ENCODE data around the gene NPIPA7. TPM values are rescaled to one million over a fixed set of nuclear protein-coding genes. Genes with fewer than 3 reads are reported as not detected.
"Not testable (repeated sequence)": the region's sequence is repeated elsewhere in the genome, so short reads cannot be mapped to it uniquely, and the experiment has no call there.

Gene NPIPA7
- total RNA-seq, 1 experiment from 2014 or later, result 5.7 TPM

GRCh38 chr16:16365319-16365718 is 13.6 kb upstream of the NPIPA7 start:
- H3K79me2 ChIP-seq (ENCODE audit: low read depth); H3K4me3 ChIP-seq; H3K9me3 ChIP-seq (ENCODE audit: insufficient read depth, low read depth); H2AFZ ChIP-seq; DNase-seq; H3K27me3 ChIP-seq (ENCODE audit: insufficient read depth, low read depth); H4K20me1 ChIP-seq (ENCODE audit: insufficient read depth); H3K36me3 ChIP-seq (ENCODE audit: low read depth); intact Hi-C loops (cut with micrococcal nuclease; ENCODE audit: unreplicated experiment); H3K4me2 ChIP-seq; H3F3A ChIP-seq (ENCODE audit: insufficient read depth, low read depth); BruUV-seq (replicated peaks); H3K9me2 ChIP-seq (ENCODE audit: insufficient read depth); H3K27ac ChIP-seq; POLR2A ChIA-PET (ENCODE audit: unreplicated experiment); H3K4me1 ChIP-seq (replicated peaks; ENCODE audit: insufficient read depth); CTCF ChIA-PET: not testable (repeated sequence)

GRCh38 chr16:16365851-16366250 is 13.1 kb upstream of the NPIPA7 start:
- H4K20me1 ChIP-seq (ENCODE audit: insufficient read depth); H3K79me2 ChIP-seq (ENCODE audit: low read depth); H3K27me3 ChIP-seq (ENCODE audit: insufficient read depth, low read depth); BruUV-seq (replicated peaks); H3K27ac ChIP-seq; H3K4me1 ChIP-seq (replicated peaks; ENCODE audit: insufficient read depth); H3K36me3 ChIP-seq (ENCODE audit: low read depth); H3K4me3 ChIP-seq; H3K9me3 ChIP-seq (ENCODE audit: insufficient read depth, low read depth); H3K9me2 ChIP-seq (ENCODE audit: insufficient read depth); CTCF ChIA-PET; H3K4me2 ChIP-seq; H3F3A ChIP-seq (ENCODE audit: insufficient read depth, low read depth); POLR2A ChIA-PET (ENCODE audit: unreplicated experiment); DNase-seq; intact Hi-C loops (cut with micrococcal nuclease; ENCODE audit: unreplicated experiment); H2AFZ ChIP-seq: not testable (repeated sequence)

GRCh38 chr16:16366552-16367284 is 12.2 kb upstream of the NPIPA7 start:
- H3K27me3 ChIP-seq (ENCODE audit: insufficient read depth, low read depth); POLR2A ChIA-PET (ENCODE audit: unreplicated experiment); H3K4me2 ChIP-seq; H3K36me3 ChIP-seq (ENCODE audit: low read depth); H2AFZ ChIP-seq; BruUV-seq (replicated peaks); CTCF ChIA-PET; H3K4me3 ChIP-seq; H4K20me1 ChIP-seq (ENCODE audit: insufficient read depth); DNase-seq; H3F3A ChIP-seq (ENCODE audit: insufficient read depth, low read depth); H3K9me2 ChIP-seq (ENCODE audit: insufficient read depth); H3K4me1 ChIP-seq (replicated peaks; ENCODE audit: insufficient read depth); intact Hi-C loops (cut with micrococcal nuclease; ENCODE audit: unreplicated experiment); H3K79me2 ChIP-seq (ENCODE audit: low read depth); H3K27ac ChIP-seq; H3K9me3 ChIP-seq (ENCODE audit: insufficient read depth, low read depth): not testable (repeated sequence)

- H4K20me1 ChIP-seq (ENCODE audit: insufficient read depth); H3K36me3 ChIP-seq (ENCODE audit: low read depth); H3F3A ChIP-seq (ENCODE audit: insufficient read depth, low read depth); BruUV-seq (replicated peaks); intact Hi-C loops (cut with micrococcal nuclease; ENCODE audit: unreplicated experiment); H3K4me3 ChIP-seq; DNase-seq; H3K4me2 ChIP-seq; H3K9me3 ChIP-seq (ENCODE audit: insufficient read depth, low read depth); H3K4me1 ChIP-seq (replicated peaks; ENCODE audit: insufficient read depth); H3K27me3 ChIP-seq (ENCODE audit: insufficient read depth, low read depth); H2AFZ ChIP-seq; H3K27ac ChIP-seq; H3K9me2 ChIP-seq (ENCODE audit: insufficient read depth); POLR2A ChIA-PET (ENCODE audit: unreplicated experiment); CTCF ChIA-PET; H3K79me2 ChIP-seq (ENCODE audit: low read depth): not testable (repeated sequence)
Measured at GRCh38 chr16:16367285-16367628, 11.7 kb upstream of the NPIPA7 start.

GRCh38 chr16:16369081-16369856 is 9.7 kb upstream of the NPIPA7 start:
- H3K4me1 ChIP-seq (replicated peaks; ENCODE audit: insufficient read depth); H3K79me2 ChIP-seq (ENCODE audit: low read depth); BruUV-seq (replicated peaks); H3K9me3 ChIP-seq (ENCODE audit: insufficient read depth, low read depth); H3K27me3 ChIP-seq (ENCODE audit: insufficient read depth, low read depth); H3K4me2 ChIP-seq; H3K27ac ChIP-seq; CTCF ChIA-PET; POLR2A ChIA-PET (ENCODE audit: unreplicated experiment); H2AFZ ChIP-seq; H4K20me1 ChIP-seq (ENCODE audit: insufficient read depth); H3K4me3 ChIP-seq; H3K36me3 ChIP-seq (ENCODE audit: low read depth); H3K9me2 ChIP-seq (ENCODE audit: insufficient read depth); H3F3A ChIP-seq (ENCODE audit: insufficient read depth, low read depth); intact Hi-C loops (cut with micrococcal nuclease; ENCODE audit: unreplicated experiment): not testable (repeated sequence)
- peak in 1 of 2 experiments; percentile 18 for DNase-seq

GRCh38 chr16:16371136-16371735 is 7.7 kb upstream of the NPIPA7 start:
- H3F3A ChIP-seq (ENCODE audit: insufficient read depth, low read depth); POLR2A ChIA-PET (ENCODE audit: unreplicated experiment); DNase-seq; H4K20me1 ChIP-seq (ENCODE audit: insufficient read depth); CTCF ChIA-PET; H3K27me3 ChIP-seq (ENCODE audit: insufficient read depth, low read depth); H3K9me3 ChIP-seq (ENCODE audit: insufficient read depth, low read depth); H3K27ac ChIP-seq; H2AFZ ChIP-seq; H3K4me1 ChIP-seq (replicated peaks; ENCODE audit: insufficient read depth); H3K36me3 ChIP-seq (ENCODE audit: low read depth); H3K79me2 ChIP-seq (ENCODE audit: low read depth); intact Hi-C loops (cut with micrococcal nuclease; ENCODE audit: unreplicated experiment); H3K9me2 ChIP-seq (ENCODE audit: insufficient read depth); H3K4me2 ChIP-seq; BruUV-seq (replicated peaks); H3K4me3 ChIP-seq: not testable (repeated sequence)

GRCh38 chr16:16374192-16374591 is 4.7 kb upstream of the NPIPA7 start:
- H2AFZ ChIP-seq; intact Hi-C loops (cut with micrococcal nuclease; ENCODE audit: unreplicated experiment); DNase-seq; H4K20me1 ChIP-seq (ENCODE audit: insufficient read depth); H3F3A ChIP-seq (ENCODE audit: insufficient read depth, low read depth); H3K79me2 ChIP-seq (ENCODE audit: low read depth); H3K36me3 ChIP-seq (ENCODE audit: low read depth); CTCF ChIA-PET; H3K4me3 ChIP-seq; H3K27me3 ChIP-seq (ENCODE audit: insufficient read depth, low read depth); BruUV-seq (replicated peaks); H3K9me2 ChIP-seq (ENCODE audit: insufficient read depth); H3K4me2 ChIP-seq; H3K27ac ChIP-seq; H3K4me1 ChIP-seq (replicated peaks; ENCODE audit: insufficient read depth); POLR2A ChIA-PET (ENCODE audit: unreplicated experiment); H3K9me3 ChIP-seq (ENCODE audit: insufficient read depth, low read depth): not testable (repeated sequence)

Data from PC-9 (cell line).